Hepatocyte (in vitro differentiated cells): ENCODE measurements around the gene FADS6. TPM values are rescaled to one million over a fixed set of nuclear protein-coding genes. Genes with fewer than 3 reads are reported as not detected.
A peak's percentile ranks its signal among the peaks of the same experiment; 100 is the strongest.

Source experiments
- DNase-seq: peaks from one replicate; pipeline ENCODE4 v3.0.0-alpha.2; 2016; ENCODE audit warnings: low spot score
- H2AFZ ChIP-seq: fragments of 200-600 bp; sonication (generic); 2 replicates; pipeline ENCODE4 v1.6.0; 2016; ENCODE audit warnings: antibody characterized with exemption, mild to moderate bottlenecking
- H3K27ac ChIP-seq: fragments of 200-600 bp; sonication (generic); 2 replicates; pipeline ENCODE4 v1.5.1; 2016; ENCODE audit warnings: mild to moderate bottlenecking
- H3K27me3 ChIP-seq: fragments of 200-600 bp; sonication (generic); 2 replicates; pipeline ENCODE4 v1.6.1; 2016
- H3K36me3 ChIP-seq: fragments of 200-600 bp; sonication (generic); replicated peaks from 2 replicates; pipeline ENCODE4 v1.5.1; 2016; ENCODE audit warnings: low read depth; ENCODE audit not compliant: insufficient read depth
- H3K4me1 ChIP-seq: fragments of 200-600 bp; sonication (generic); 2 replicates; pipeline ENCODE4 v1.5.1; 2016; ENCODE audit warnings: mild to moderate bottlenecking, moderate library complexity; ENCODE audit not compliant: insufficient read depth
- H3K4me2 ChIP-seq: fragments of 200-600 bp; sonication (generic); 2 replicates; pipeline ENCODE4 v1.6.0; 2016
- H3K4me3 ChIP-seq: fragments of 200-600 bp; sonication (generic); 2 replicates; pipeline ENCODE4 v1.5.1; 2016; ENCODE audit warnings: mild to moderate bottlenecking
- H3K79me2 ChIP-seq: fragments of 200-600 bp; sonication (generic); 2 replicates; pipeline ENCODE4 v1.6.0; 2017; ENCODE audit warnings: mild to moderate bottlenecking
- H3K9me2 ChIP-seq: fragments of 200-600 bp; sonication (generic); replicated peaks from 2 replicates; pipeline ENCODE4 v1.6.0; 2017; ENCODE audit warnings: mild to moderate bottlenecking; ENCODE audit not compliant: insufficient read depth
- H3K9me3 ChIP-seq: fragments of 200-600 bp; sonication (generic); 2 replicates; pipeline ENCODE4 v1.5.1; 2016; ENCODE audit warnings: low read depth, mild to moderate bottlenecking
- H4K20me1 ChIP-seq: fragments of 200-600 bp; sonication (generic); 2 replicates; pipeline ENCODE4 v1.6.0; 2016; ENCODE audit warnings: mild to moderate bottlenecking; ENCODE audit not compliant: insufficient read depth, poor library complexity, severe bottlenecking
- EZH2 ChIP-seq: fragments of 200-600 bp; sonication (generic); IDR thresholded peaks from 2 replicates; pipeline ENCODE4 v1.6.1; 2016; ENCODE audit warnings: antibody characterized with exemption, mild to moderate bottlenecking, borderline replicate concordance
- EZH2phosphoT487 ChIP-seq: fragments of 200-600 bp; sonication (generic); IDR thresholded peaks from one replicate; pipeline ENCODE4 v1.6.1; 2018; ENCODE audit warnings: antibody characterized with exemption, mild to moderate bottlenecking, low read depth, moderate library complexity; ENCODE audit not compliant: unreplicated experiment, severe bottlenecking
- WGBS: methylation state at CpG from one replicate; pipeline ENCODE4 v1.1.6; 2016; ENCODE audit warnings: low lambda C conversion rate; ENCODE audit errors: missing lambda C conversion rate; 5-methylcytosine and 5-hydroxymethylcytosine counted together
- polyA plus RNA-seq: library from polyadenylated mRNA; unstranded; fragments of >200 nt; fragmentation: Nextera tagmentation; extraction: Ambion mirVana; gene quantifications from 2 replicates; pipeline ENCODE4 v1.2.1, GENCODE V29; 2016
- total RNA-seq: library from RNA; depleted of rRNA; stranded (reverse); fragments of >200 nt; gene quantifications from 2 replicates; pipeline ENCODE4 v1.2.3, GENCODE V29; 2014
- TF ChIP-seq, protein P1 (sequence below): fragments of 200-600 bp; sonication (generic); IDR thresholded peaks from 2 replicates; pipeline ENCODE4 v1.5.1; 2016; ENCODE audit warnings: antibody characterized with exemption, mild to moderate bottlenecking; ENCODE audit not compliant: poor library complexity

Gene FADS6
- total and polyA plus RNA-seq, 2 experiments from 2014 or later: 4.2 to 4.3 TPM

DNA sequence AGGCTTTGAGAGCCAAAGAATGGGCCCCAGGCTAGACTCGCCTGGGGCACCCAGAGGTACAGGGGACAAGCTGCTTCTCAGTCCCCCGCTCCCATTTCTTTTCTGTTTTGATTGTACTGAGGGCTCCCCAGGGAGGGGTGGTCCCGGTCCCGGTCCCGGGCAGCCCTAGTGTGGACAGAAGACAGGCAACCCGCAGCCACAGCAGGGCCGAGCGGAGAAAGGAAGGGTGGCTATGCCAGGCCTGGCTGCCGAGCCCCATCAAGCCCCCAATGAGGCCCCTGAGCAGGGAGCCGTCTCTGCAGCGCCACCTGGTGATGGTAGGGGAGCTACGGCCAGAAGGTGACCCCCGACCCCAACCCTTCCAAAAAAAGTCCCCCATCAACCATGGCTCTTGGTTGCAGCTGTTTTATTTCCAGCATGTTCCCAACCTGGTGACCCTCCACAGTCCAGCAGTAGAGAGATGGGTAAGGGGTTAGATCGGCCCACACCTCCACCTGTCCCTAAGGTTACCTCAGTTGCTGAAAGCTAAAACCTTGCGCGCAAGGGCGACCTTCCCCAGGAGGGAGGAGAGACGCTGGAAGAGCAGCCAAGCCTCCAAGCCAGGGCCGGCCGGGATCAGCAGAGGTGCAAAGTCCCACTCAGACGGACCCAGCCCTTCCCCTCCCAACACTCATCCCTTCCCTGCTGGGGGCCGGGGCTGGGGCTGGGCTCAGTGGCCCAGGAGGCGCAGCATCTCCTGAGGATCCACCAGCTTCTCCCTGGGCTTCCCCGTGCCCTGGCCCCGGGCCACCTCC is 31.1 kb downstream of the FADS6 start:
- no peaks in the 10 kb centered on the region for H4K20me1 ChIP-seq
- H3K4me2 ChIP-seq: peak overlapping the region; percentile 67
- no peaks in the 10 kb centered on the region for H3K9me3 ChIP-seq
- H3K4me1 ChIP-seq: peaks cover 17% of the 10 kb centered on the region
- H3K36me3 ChIP-seq: no peaks in the 10 kb centered on the region
- H3K27ac ChIP-seq: no peak overlapping the region
- H2AFZ ChIP-seq: no peak overlapping the region
- H3K4me3 ChIP-seq: no peak overlapping the region
- H3K79me2 ChIP-seq: no peaks in the 10 kb centered on the region
- TF ChIP-seq, protein P1, sequence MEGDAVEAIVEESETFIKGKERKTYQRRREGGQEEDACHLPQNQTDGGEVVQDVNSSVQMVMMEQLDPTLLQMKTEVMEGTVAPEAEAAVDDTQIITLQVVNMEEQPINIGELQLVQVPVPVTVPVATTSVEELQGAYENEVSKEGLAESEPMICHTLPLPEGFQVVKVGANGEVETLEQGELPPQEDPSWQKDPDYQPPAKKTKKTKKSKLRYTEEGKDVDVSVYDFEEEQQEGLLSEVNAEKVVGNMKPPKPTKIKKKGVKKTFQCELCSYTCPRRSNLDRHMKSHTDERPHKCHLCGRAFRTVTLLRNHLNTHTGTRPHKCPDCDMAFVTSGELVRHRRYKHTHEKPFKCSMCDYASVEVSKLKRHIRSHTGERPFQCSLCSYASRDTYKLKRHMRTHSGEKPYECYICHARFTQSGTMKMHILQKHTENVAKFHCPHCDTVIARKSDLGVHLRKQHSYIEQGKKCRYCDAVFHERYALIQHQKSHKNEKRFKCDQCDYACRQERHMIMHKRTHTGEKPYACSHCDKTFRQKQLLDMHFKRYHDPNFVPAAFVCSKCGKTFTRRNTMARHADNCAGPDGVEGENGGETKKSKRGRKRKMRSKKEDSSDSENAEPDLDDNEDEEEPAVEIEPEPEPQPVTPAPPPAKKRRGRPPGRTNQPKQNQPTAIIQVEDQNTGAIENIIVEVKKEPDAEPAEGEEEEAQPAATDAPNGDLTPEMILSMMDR: peak; percentile 59
- TF ChIP-seq EZH2phosphoT487 (no peak), EZH2 (peak; percentile 17)
- H3K9me2 ChIP-seq: no peaks in the 10 kb centered on the region
- WGBS: 53% methylated on average over 22 of the region's 25 CpGs
- DNase-seq: peak; percentile 76
- peaks cover 43% of the 10 kb centered on the region for H3K27me3 ChIP-seq

GRCh38 chr17:74861662-74862107 is 31.7 kb downstream of the FADS6 start:
- H3K4me1 ChIP-seq: peaks cover 17% of the 10 kb centered on the region
- TF ChIP-seq EZH2 (peak; percentile 36), EZH2phosphoT487 (peak; percentile 71)
- TF ChIP-seq, protein P1: no peak
- no peaks in the 10 kb centered on the region for H3K79me2 ChIP-seq
- no peaks in the 10 kb centered on the region for H3K36me3 ChIP-seq
- H4K20me1 ChIP-seq: no peaks in the 10 kb centered on the region
- H3K27ac ChIP-seq: no peak overlapping the region
- H2AFZ ChIP-seq: no peak overlapping the region
- no peak for DNase-seq
- no peak overlapping the region for H3K4me3 ChIP-seq
- WGBS: 30% methylated on average over 6 of the region's 36 CpGs
- H3K9me3 ChIP-seq: no peaks in the 10 kb centered on the region
- H3K27me3 ChIP-seq: peaks cover 50% of the 10 kb centered on the region
- H3K4me2 ChIP-seq: peak overlapping the region; percentile 67
- H3K9me2 ChIP-seq: no peaks in the 10 kb centered on the region

DNA sequence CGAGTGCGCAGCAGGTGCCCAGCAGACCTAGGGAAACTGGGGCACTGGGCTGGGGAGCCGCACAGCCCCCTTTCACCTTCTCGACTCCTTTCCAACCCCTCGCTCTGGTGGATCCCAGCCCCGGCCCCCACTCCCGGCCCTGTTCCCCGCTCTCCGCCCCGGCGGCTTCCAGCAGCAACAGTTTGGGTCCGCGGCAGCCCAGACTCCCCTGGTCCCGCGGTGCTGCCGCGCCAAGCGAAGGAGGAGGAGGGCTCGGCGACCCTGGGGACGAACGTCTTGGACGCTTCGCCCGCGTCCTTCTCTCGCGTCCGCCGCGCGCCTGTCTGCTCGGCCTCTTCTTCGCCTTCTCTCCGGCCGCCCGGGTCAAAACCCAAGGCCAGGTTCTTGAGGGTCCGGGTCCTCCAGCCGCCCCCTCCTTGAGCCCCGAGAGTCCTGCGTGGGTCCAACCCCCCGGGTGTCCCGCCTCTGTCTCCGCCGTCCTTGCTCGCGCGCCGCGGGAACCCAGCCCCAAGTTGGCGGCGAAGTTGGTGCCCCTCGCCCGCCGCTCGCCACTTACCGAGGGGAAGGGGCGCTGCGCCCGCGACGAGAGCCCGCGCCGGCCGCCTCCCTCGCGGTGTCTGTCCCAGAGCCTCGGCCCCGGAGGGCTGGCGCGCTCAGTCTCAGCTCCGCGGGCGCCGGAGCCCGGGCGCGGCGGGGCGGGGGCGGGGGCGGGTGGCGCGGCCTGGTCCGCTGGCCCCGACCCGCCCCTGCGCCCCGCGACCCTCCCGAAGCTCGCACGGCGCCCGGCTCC is 32.4 kb downstream of the FADS6 start:
- no peaks in the 10 kb centered on the region for H4K20me1 ChIP-seq
- H3K9me2 ChIP-seq: no peaks in the 10 kb centered on the region
- peaks cover 17% of the 10 kb centered on the region for H3K4me1 ChIP-seq
- WGBS: 5% methylated on average over 31 of the region's 96 CpGs
- DNase-seq: no peak
- H3K9me3 ChIP-seq: no peaks in the 10 kb centered on the region
- H3K4me3 ChIP-seq: no peak overlapping the region
- no peak overlapping the region for H3K27ac ChIP-seq
- H3K27me3 ChIP-seq: peaks cover 53% of the 10 kb centered on the region
- no peak overlapping the region for H2AFZ ChIP-seq
- TF ChIP-seq, protein P1: no peak
- peak; percentile 16 for TF ChIP-seq EZH2
- peak; percentile 90 for TF ChIP-seq EZH2phosphoT487
- H3K79me2 ChIP-seq: no peaks in the 10 kb centered on the region
- H3K36me3 ChIP-seq: no peaks in the 10 kb centered on the region
- H3K4me2 ChIP-seq: peak overlapping the region; percentile 95
